Mucosa of descending colon (tissue), 3 donors: ENCODE measurements around the gene TDO2. TPM values are rescaled to one million over a fixed set of nuclear protein-coding genes. Genes with fewer than 3 reads are reported as not detected.

Experiments used
- ATAC-seq: fragments of 200-7000 bp; cut with Tn5 transposase; one replicate; pipeline ENCODE4 v1.9.1; 2020; ENCODE audit warnings: mild to moderate bottlenecking, moderate library complexity
- DNase-seq, 3 donors: peaks; one replicate each; pipeline ENCODE4 v3.0.0-alpha.2; 2020
- H3K36me3 ChIP-seq: fragments of 200-600 bp; one replicate; pipeline ENCODE4 v1.8.0; 2021; ENCODE audit warnings: low read depth, mild to moderate bottlenecking
- H3K4me1 ChIP-seq: fragments of 200-600 bp; one replicate; pipeline ENCODE4 v1.8.0; 2021; ENCODE audit warnings: low read depth, mild to moderate bottlenecking
- H3K4me3 ChIP-seq: fragments of 200-600 bp; one replicate; pipeline ENCODE4 v1.8.0; 2021; ENCODE audit warnings: mild to moderate bottlenecking
- H3K9me3 ChIP-seq: fragments of 200-600 bp; one replicate; pipeline ENCODE4 v1.8.0; 2021; ENCODE audit warnings: mild to moderate bottlenecking
- intact Hi-C, 2 donors: fragments of 100-400 bp; cut with DNase I in 1 of 2; cut with micrococcal nuclease in 1 of 2; formaldehyde crosslinking; loops; one replicate each; pipeline versions ENCODE4 v1.11.0 to v1.11.1; 2022; cut with DNase I, micrococcal nuclease
- total RNA-seq, 3 donors: library from RNA; stranded (reverse); fragmentation: NEBNext Ultra II Directional in 2 of 3; extraction: Animal tissue kit (Norgen Biotek cat#: 25700) in 2 of 3; gene quantifications; one replicate each; pipeline versions ENCODE4 v1.2.1 to v1.2.4, GENCODE V29; 2021 to 2023
- TF ChIP-seq, protein P1 (sequence below): fragments of 200-600 bp; IDR thresholded peaks from one replicate; pipeline ENCODE4 v1.8.0; 2022; ENCODE audit warnings: antibody characterized with exemption, mild to moderate bottlenecking
- donor health status: DM: no; HTN: no; CAD: no; lungs with moderate emphysema.
- donor health status: DM: no; HTN: no; CAD: no.
- donor health status: DM: no; HTN: yes; CAD: no.

TDO2 gene
- total RNA-seq, 3 donors from 2014 or later: 0.35 to 0.70 (median 0.58) TPM

DNA sequence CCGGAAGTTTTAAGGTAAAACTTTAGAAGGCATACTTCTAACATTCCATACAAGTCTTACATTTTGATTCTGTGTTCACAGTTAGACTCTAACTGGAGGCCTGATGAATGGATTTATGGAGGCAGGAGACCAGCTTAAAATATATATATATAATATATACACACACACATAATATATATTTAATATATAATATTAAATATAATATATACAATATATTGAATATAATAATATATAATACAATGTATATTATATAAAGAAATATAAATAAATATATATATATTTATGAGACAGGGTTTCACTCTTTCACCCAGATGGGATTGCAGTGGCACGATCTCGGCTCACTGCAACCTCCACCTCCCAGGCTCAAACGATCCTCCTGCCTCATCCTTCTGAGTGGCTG is 58.1 kb downstream of the TDO2 start:
- intact Hi-C loops: no loop called here
- no peak for ATAC-seq
- TF ChIP-seq, protein P1, sequence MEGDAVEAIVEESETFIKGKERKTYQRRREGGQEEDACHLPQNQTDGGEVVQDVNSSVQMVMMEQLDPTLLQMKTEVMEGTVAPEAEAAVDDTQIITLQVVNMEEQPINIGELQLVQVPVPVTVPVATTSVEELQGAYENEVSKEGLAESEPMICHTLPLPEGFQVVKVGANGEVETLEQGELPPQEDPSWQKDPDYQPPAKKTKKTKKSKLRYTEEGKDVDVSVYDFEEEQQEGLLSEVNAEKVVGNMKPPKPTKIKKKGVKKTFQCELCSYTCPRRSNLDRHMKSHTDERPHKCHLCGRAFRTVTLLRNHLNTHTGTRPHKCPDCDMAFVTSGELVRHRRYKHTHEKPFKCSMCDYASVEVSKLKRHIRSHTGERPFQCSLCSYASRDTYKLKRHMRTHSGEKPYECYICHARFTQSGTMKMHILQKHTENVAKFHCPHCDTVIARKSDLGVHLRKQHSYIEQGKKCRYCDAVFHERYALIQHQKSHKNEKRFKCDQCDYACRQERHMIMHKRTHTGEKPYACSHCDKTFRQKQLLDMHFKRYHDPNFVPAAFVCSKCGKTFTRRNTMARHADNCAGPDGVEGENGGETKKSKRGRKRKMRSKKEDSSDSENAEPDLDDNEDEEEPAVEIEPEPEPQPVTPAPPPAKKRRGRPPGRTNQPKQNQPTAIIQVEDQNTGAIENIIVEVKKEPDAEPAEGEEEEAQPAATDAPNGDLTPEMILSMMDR: no peak
- no peaks in the 10 kb centered on the region for H3K36me3 ChIP-seq
- DNase-seq: no peak
- no peak overlapping the region for H3K4me3 ChIP-seq
- H3K4me1 ChIP-seq: no peaks in the 10 kb centered on the region
- H3K9me3 ChIP-seq: no peaks in the 10 kb centered on the region

DNA sequence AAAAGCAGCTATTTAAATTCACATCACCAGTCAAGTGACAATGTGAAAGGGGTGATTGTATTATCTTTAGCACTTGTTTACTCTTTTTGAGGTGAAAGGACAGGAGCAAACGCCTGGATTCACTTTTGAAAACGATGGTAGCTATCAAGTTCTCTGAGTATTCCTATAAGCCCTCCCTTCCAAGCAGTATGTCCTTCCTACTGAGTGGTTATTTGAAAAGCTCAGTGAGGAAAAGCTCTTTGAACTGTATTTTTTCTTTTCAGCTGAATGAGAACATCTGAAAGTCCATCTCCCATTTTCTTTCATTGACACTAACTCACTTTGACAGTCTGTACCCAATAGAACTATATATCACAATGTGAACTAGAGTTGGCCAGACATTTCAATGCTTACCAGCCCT is 59.3 kb downstream of the TDO2 start:
- intact Hi-C loops: no loop called here
- Histone ChIP-seq H3K4me3 (no peak overlapping the region), H3K36me3 (no peaks in the 10 kb centered on the region), H3K9me3 (no peaks in the 10 kb centered on the region), H3K4me1 (no peaks in the 10 kb centered on the region)
- DNase-seq (no peak), ATAC-seq (no peak)
- TF ChIP-seq, protein P1: no peak

DNA sequence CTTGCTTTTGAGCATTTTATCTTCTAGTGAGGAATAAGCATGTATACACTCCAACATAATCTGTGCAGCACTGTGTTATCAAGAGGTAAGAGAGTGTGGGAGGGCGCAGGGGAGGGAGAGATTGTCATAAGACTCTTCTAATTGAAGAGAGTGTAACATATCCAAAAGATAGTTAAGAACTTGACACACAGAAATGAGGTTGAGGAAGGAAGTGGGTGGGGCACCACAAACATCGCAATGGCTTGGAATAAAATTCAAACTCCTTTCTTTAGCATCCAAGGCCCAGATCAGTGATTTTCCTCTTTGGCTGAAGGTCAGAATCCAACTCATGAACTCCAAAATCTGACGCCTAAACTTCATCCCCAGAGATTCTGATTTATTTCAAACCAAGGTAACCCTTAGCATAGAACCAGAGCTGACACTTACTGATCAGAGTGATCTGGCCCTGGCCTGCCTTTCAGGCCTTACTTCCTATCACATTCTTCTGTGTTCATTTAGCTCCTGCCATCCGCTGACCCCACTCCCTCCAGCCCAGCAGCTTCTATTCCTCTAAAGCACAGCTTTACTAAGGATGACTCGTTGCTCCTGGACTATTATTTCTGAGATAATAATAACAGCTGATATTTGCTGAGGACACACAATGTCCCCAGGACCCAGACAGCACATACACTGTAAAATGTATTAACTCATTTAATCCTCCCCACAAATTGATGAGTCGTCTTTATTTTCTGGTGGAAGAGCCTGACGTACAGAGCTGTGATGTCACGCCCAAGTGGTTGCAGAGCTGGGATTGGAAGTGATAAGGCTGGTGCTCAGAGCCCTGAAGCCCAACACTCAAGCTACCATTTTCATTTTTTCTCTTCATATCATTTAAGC is 60.8 kb downstream of the TDO2 start:
- DNase-seq (no peak), ATAC-seq (no peak)
- Histone ChIP-seq H3K9me3 (no peaks in the 10 kb centered on the region), H3K4me3 (no peak overlapping the region), H3K4me1 (no peaks in the 10 kb centered on the region), H3K36me3 (no peaks in the 10 kb centered on the region)
- TF ChIP-seq, protein P1: no peak
- intact Hi-C loops: no loop called here

DNA sequence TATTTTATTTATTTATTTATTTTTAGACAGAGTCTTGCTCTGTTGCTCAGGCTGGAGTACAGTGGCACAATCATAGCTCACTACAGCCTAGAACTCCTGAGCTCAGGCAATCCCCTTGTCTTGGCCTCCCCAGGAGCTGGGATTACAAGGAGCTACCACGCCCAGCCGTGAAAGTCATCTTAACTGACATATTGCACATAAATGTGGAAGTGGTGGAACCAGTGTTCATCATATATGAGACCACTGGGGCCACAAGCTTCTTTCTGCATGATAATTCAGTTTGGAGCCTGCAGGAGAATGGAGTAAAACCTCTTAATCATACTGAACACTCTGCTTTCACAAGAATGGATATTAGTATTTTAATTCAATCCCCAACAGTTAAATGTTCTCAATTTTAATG is 62.7 kb downstream of the TDO2 start:
- ATAC-seq: no peak
- intact Hi-C loops: no loop called here

DNA sequence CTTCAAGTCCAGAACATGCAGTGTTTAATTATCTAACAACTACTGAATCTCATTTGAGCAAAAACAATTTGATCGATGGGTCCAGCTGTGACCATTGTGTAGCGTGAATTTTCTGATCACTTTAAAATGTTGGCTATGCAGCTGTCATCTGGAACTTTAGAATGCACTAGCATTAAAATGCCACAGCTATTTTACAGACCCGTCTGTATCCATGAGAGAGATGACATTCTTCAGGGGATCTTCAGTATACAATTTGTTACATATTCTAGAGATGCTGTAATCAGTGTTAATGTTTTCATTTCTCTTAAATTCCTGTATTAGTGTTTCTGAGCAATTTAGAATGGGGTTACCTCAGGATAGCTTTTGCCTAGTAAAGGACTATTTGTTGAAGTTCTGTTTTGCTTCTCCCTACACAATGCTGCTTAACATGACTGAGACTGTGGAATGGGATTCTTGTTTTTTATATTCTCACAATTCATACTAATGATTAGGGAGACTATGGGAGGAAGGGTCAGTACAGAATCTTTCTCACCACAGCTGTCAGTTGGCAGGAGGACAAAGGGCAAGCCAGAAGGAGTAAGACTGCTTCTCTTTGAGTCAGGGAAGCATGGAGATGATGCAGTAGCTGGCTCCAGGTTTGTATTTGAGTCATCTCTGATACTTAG is 63.4 kb downstream of the TDO2 start:
- TF ChIP-seq, protein P1: no peak
- intact Hi-C loops: no loop called here
- Histone ChIP-seq H3K9me3 (no peaks in the 10 kb centered on the region), H3K36me3 (no peaks in the 10 kb centered on the region), H3K4me1 (no peaks in the 10 kb centered on the region), H3K4me3 (no peak overlapping the region)
- ATAC-seq: no peak
- no peak for DNase-seq

More for the DNA sequence above, 62.7 kb downstream of the TDO2 start:
- no peaks in the 10 kb centered on the region for H3K9me3 ChIP-seq
- no peak overlapping the region for H3K4me3 ChIP-seq
- TF ChIP-seq, protein P1: no peak
- no peak for DNase-seq
- H3K36me3 ChIP-seq: no peaks in the 10 kb centered on the region
- no peaks in the 10 kb centered on the region for H3K4me1 ChIP-seq

Other genes starting within 250 kb of the TDO2 start
- 100 to 1,000 TPM in 1 of 3 donors, 10 to 100 TPM in 1, 1 to 10 TPM in 1; 7.4 to 213 (median 18.8) TPM for gene GUCY1A1, start 236.8 kb upstream of the TDO2 start, total RNA-seq
- 10 to 100 TPM in 1 of 3 donors, 1 to 10 TPM in 2; 1.9 to 42.1 (median 6.2) TPM for gene GUCY1B1, start 144.7 kb upstream of the TDO2 start, total RNA-seq
- gene ASIC5, start 37.4 kb upstream of the TDO2 start, total RNA-seq: not detected
- 10 to 100 TPM; 16.3 to 19.0 (median 18.7) TPM for gene CTSO, start 50.2 kb downstream of the TDO2 start, total RNA-seq